Breast epithelium (tissue), 3 donors: ENCODE data around the gene RFTN1.

Experiments used
- CTCF ChIP-seq, 3 donors: fragments of 450-650 bp; IDR thresholded peaks; one replicate each; pipeline ENCODE4 v1.5.1; 2016 to 2017; ENCODE audit warnings: antibody characterized with exemption in 3 of 3, mild to moderate bottlenecking in 3 of 3, moderate library complexity in 3 of 3
- POLR2A ChIP-seq: fragments of 450-650 bp; IDR thresholded peaks from one replicate; pipeline ENCODE4 v1.6.1; 2016; ENCODE audit warnings: antibody characterized with exemption, mild to moderate bottlenecking, moderate library complexity
- POLR2AphosphoS5 ChIP-seq, 3 donors: sonication (generic); formaldehyde crosslinking; IDR thresholded peaks; one replicate each; pipeline ENCODE4 v1.6.1; 2017; ENCODE audit warnings: antibody characterized with exemption in 3 of 3

GRCh38 chr3:16334909-16335308 is 178.6 kb downstream of the RFTN1 start:
- no peak for TF ChIP-seq POLR2AphosphoS5 (IDR thresholded peaks at IDR 0.05)
- no peak for TF ChIP-seq CTCF (IDR thresholded peaks at IDR 0.05)
- no peak for TF ChIP-seq POLR2A
